ENCODE data around the gene GNA12. TPM values are rescaled to one million over a fixed set of nuclear protein-coding genes. Genes with fewer than 3 reads are reported as not detected.

The GNA12 gene
- total RNA-seq, 4 donors from 2014 or later, result 17.9 to 33.3 (median 21.7) TPM

DNA sequence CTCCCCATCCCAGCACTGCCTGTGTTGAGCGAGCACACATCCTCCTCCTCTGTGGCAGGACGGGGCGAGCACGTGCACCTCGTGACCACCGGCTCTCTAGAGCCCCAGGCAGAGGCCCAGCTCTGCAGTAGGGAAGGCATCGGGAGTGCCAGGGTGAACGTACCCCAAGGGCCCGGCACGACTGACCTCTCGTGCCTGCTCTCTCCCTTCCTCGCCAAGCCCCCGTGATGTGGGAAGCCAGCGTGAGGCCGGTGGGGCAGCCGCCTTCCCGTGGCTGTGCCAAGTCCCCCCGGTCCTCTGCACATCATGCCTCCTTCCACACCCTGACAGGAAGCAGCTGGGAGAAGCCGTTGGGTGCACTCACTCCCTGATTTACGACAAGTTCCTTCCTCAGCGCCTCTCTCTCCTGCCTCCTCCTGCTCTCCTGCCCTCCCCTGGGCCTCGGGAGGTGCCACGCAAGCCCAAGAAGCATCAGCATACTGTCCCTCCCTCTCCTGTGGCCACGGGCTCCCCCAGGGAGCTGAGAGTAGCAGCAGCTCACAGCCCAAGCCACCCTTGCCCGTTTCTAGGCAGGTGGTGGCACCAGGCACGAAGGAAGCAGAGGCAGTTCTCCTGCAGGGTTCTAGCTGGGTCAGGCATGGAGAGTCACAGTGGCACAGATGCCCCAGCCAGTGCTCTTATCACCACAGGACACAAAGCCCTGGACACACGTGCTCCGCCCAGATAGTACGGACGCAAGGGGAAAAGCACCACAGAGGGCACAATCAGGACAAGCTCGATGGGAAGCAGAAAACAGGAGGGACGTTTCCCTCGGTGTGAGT, 109.1 kb downstream of the GNA12 start:
- intact Hi-C loops (cut with DNase I), result no loop called here
- no peak overlapping the region for H3K4me3 ChIP-seq (replicated peaks in 1 of 3)
- no peak overlapping the region for H3K27ac ChIP-seq
- no peaks in the 10 kb centered on the region for H3K4me1 ChIP-seq
- no peak for TF ChIP-seq CTCF (IDR thresholded peaks at IDR 0.05)
- no peak for TF ChIP-seq POLR2A (IDR thresholded peaks at IDR 0.05)
- H3K27me3 ChIP-seq, result no peaks in the 10 kb centered on the region
- WGBS, 2 donors, result 87% methylated on average over 22 to 32 of the region's 33 CpGs
- H3K36me3 ChIP-seq, result peaks cover 3 to 4% of the 10 kb centered on the region in 2 donors
- no peak for DNase-seq
- no peaks in the 10 kb centered on the region for H3K9me3 ChIP-seq

DNA sequence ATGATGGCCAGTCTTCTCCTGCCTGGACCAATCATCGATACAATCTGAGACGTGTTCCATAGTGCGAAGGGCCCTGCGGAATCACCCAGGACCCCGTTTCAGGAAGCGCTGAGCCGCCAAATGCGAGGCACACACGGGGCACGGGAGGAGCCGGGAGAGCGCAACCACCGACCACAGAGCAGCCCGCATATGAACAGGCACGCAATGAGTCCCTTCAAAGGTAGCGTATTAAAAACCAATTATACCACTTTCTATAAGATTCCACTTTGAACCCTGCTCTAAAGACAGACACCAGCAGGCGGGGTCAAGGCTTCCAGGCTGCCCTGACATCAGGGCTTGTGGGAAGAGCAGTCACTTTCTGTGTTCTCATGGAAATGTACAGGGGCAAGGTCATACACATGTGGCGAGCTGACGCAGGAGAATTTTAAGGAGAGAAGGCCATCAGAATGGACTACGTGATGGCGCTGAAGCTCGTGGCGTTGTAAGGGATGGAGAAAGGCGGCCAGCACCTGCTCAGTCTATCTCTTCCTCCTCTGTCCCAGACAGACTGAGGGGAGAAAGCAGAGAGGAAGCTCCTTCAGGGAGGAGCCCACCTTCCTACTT, 109.9 kb downstream of the GNA12 start:
- no peak for TF ChIP-seq CTCF (IDR thresholded peaks at IDR 0.05)
- no peak for TF ChIP-seq POLR2A (IDR thresholded peaks at IDR 0.05)
- peaks cover 3 to 4% of the 10 kb centered on the region in 2 donors for H3K36me3 ChIP-seq
- H3K27me3 ChIP-seq, result no peaks in the 10 kb centered on the region
- H3K4me3 ChIP-seq (replicated peaks in 1 of 3), result no peak overlapping the region
- H3K9me3 ChIP-seq, result no peaks in the 10 kb centered on the region
- DNase-seq, result no peak
- intact Hi-C loops (cut with DNase I), result no loop called here
- no peaks in the 10 kb centered on the region for H3K4me1 ChIP-seq
- H3K27ac ChIP-seq, result no peak overlapping the region
- WGBS, 2 donors, result 95 to 98% methylated on average over 24 of the region's 24 CpGs

- Histone ChIP-seq H3K9me3 (no peaks in the 10 kb centered on the region), H3K4me3 (replicated peaks in 1 of 3) (no peak overlapping the region), H3K4me1 (no peaks in the 10 kb centered on the region), H3K27me3 (no peaks in the 10 kb centered on the region), H3K27ac (no peak overlapping the region), H3K36me3 (peaks cover 3 to 4% of the 10 kb centered on the region in 2 donors)
- intact Hi-C loops (cut with DNase I), result no loop called here
- TF ChIP-seq POLR2A (IDR thresholded peaks at IDR 0.05) (no peak), CTCF (IDR thresholded peaks at IDR 0.05) (no peak)
- DNase-seq, result no peak
- 72 to 76% methylated on average over 18 of the region's 18 CpGs for WGBS, 2 donors
These were observed 111.0 kb downstream of the GNA12 start for GRCh38 chr7:2732959-2733584.

GRCh38 chr7:2732388-2732787, 111.7 kb downstream of the GNA12 start:
- intact Hi-C loops (cut with DNase I), result no loop called here
- H3K27me3 ChIP-seq, result no peaks in the 10 kb centered on the region
- H3K4me1 ChIP-seq, result no peaks in the 10 kb centered on the region
- TF ChIP-seq CTCF (IDR thresholded peaks at IDR 0.05) (no peak), POLR2A (IDR thresholded peaks at IDR 0.05) (no peak)
- no peaks in the 10 kb centered on the region for H3K9me3 ChIP-seq
- WGBS, 2 donors, result 94 to 96% methylated on average over 9 of the region's 9 CpGs
- no peak overlapping the region for H3K27ac ChIP-seq
- H3K4me3 ChIP-seq (replicated peaks in 1 of 3), result no peak overlapping the region
- no peak for DNase-seq
- H3K36me3 ChIP-seq, result peaks cover 3 to 4% of the 10 kb centered on the region in 2 donors

Measured in thyroid gland (tissue), 4 donors.